ENCODE results near the gene IRF8.
"Not testable (repeated sequence)": the region's sequence is repeated elsewhere in the genome, so short reads cannot be mapped to it uniquely, and the experiment has no call there.

The IRF8 gene

GRCh38 chr16:85892760-85893159 is 6.2 kb upstream of the IRF8 start:
- DNase-seq (ENCODE audit: low read depth in 2 of 2, low spot score in 1 of 2), result no peak

- no peak for DNase-seq (ENCODE audit: low read depth in 2 of 2, low spot score in 1 of 2)
These were observed 4.7 kb upstream of the IRF8 start for GRCh38 chr16:85894266-85894665.

GRCh38 chr16:85897382-85897781 is 1.6 kb upstream of the IRF8 start:
- no peak for DNase-seq (ENCODE audit: low read depth in 2 of 2, low spot score in 1 of 2)

GRCh38 chr16:85899444-85899843 is 482 bp downstream of the IRF8 start:
- no peak for DNase-seq (ENCODE audit: low read depth in 2 of 2, low spot score in 1 of 2)

GRCh38 chr16:85900027-85900792 is 1.2 kb downstream of the IRF8 start:
- DNase-seq (ENCODE audit: low read depth in 2 of 2, low spot score in 1 of 2), result no peak

- no peak for DNase-seq (ENCODE audit: low read depth in 2 of 2, low spot score in 1 of 2)
These were observed 2.1 kb downstream of the IRF8 start for GRCh38 chr16:85901110-85901509.

GRCh38 chr16:85901773-85902365 is 2.9 kb downstream of the IRF8 start:
- DNase-seq (ENCODE audit: low read depth in 2 of 2, low spot score in 1 of 2), result no peak

- DNase-seq (ENCODE audit: low read depth in 2 of 2, low spot score in 1 of 2), result no peak
These were observed 3.6 kb downstream of the IRF8 start for GRCh38 chr16:85902366-85903155.

GRCh38 chr16:85903559-85903958 is 4.6 kb downstream of the IRF8 start:
- DNase-seq (ENCODE audit: low read depth in 2 of 2, low spot score in 1 of 2), result no peak

GRCh38 chr16:85905110-85906095 is 6.4 kb downstream of the IRF8 start:
- no peak for DNase-seq (ENCODE audit: low read depth in 2 of 2, low spot score in 1 of 2)

GRCh38 chr16:85906349-85906748 is 7.4 kb downstream of the IRF8 start:
- DNase-seq (ENCODE audit: low read depth in 2 of 2, low spot score in 1 of 2), result no peak

- not testable (repeated sequence) for DNase-seq (ENCODE audit: low read depth in 2 of 2, low spot score in 1 of 2)
These were observed 8.3 kb downstream of the IRF8 start for GRCh38 chr16:85907231-85907630.

GRCh38 chr16:85908444-85908843 is 9.5 kb downstream of the IRF8 start:
- no peak for DNase-seq (ENCODE audit: low read depth in 2 of 2, low spot score in 1 of 2)

GRCh38 chr16:85908889-85909589 is 10.1 kb downstream of the IRF8 start:
- DNase-seq (ENCODE audit: low read depth in 2 of 2, low spot score in 1 of 2), result no peak

- DNase-seq (ENCODE audit: low read depth in 2 of 2, low spot score in 1 of 2), result no peak
These were observed 11.2 kb downstream of the IRF8 start for GRCh38 chr16:85909932-85910853.

- DNase-seq (ENCODE audit: low read depth in 2 of 2, low spot score in 1 of 2), result no peak
These were observed 11.9 kb downstream of the IRF8 start for GRCh38 chr16:85910854-85911247.

GRCh38 chr16:85911251-85911930 is 12.4 kb downstream of the IRF8 start:
- no peak for DNase-seq (ENCODE audit: low read depth in 2 of 2, low spot score in 1 of 2)

GRCh38 chr16:85912211-85912974 is 13.4 kb downstream of the IRF8 start:
- no peak for DNase-seq (ENCODE audit: low read depth in 2 of 2, low spot score in 1 of 2)

Data from stimulated activated CD8-positive, alpha-beta memory T cell treated with anti-CD3 and anti-CD28 coated beads, Interleukin-4, amount 100 ng/mL, for 1 hour (primary cell).